Esophagus (tissue), 2 donors: Measurements from ENCODE around the gene C1orf167. TPM values are rescaled to one million over a fixed set of nuclear protein-coding genes. Genes with fewer than 3 reads are reported as not detected.

Experiments
- H3K27ac ChIP-seq, 2 donors: one replicate each; pipeline ENCODE4 v1.5.1; 2013; ENCODE audit warnings: low read depth in 2 of 2, mild to moderate bottlenecking in 2 of 2, inconsistent platforms in 1 of 2, low read length in 1 of 2, moderate library complexity in 1 of 2
- H3K27me3 ChIP-seq, 2 donors: one replicate each; pipeline ENCODE4 v1.6.1; 2013; ENCODE audit warnings: low read length in 2 of 2, control low read depth in 1 of 2, mild to moderate bottlenecking in 1 of 2; ENCODE audit not compliant: insufficient read depth in 2 of 2, control insufficient read depth in 1 of 2
- H3K36me3 ChIP-seq, 2 donors: one replicate each; pipeline ENCODE4 v1.6.1; 2013; ENCODE audit warnings: low read length in 1 of 2; ENCODE audit not compliant: control insufficient read depth in 2 of 2, insufficient read depth in 2 of 2
- H3K4me1 ChIP-seq, 2 donors: one replicate each; pipeline ENCODE4 v1.6.1; 2013; ENCODE audit warnings: low read length in 1 of 2; ENCODE audit not compliant: control insufficient read depth in 2 of 2, insufficient read depth in 2 of 2
- H3K4me3 ChIP-seq, 2 donors: one replicate each; pipeline ENCODE4 v1.5.1; 2013; ENCODE audit warnings: low read length in 2 of 2, mild to moderate bottlenecking in 2 of 2, low read depth in 1 of 2, moderate library complexity in 1 of 2
- H3K9me3 ChIP-seq, 2 donors: one replicate each; pipeline ENCODE4 v1.6.1; 2013; ENCODE audit warnings: mild to moderate bottlenecking in 2 of 2, low read depth in 1 of 2, low read length in 1 of 2, moderate library complexity in 1 of 2; ENCODE audit not compliant: control insufficient read depth in 2 of 2, insufficient read depth in 1 of 2
- WGBS, 2 donors: extraction: QIAGEN DNeasy Blood & Tissue Kit; methylation state at CpG; one replicate each; pipeline ENCODE4 v1.1.7; 2013; 5-methylcytosine and 5-hydroxymethylcytosine counted together
- polyA plus RNA-seq, 2 donors: library from polyadenylated mRNA; stranded (reverse); fragments of 200-250 nt; gene quantifications; one replicate each; pipeline ENCODE4 v1.2.3, GENCODE V29; 2013
- donor health status: healthy with polysubstance abuse.
- donor health status: Bipolar disorder and iron deficiency.

C1orf167 gene
- polyA plus RNA-seq, 2 donors = 0.98 to 1.3 TPM

DNA sequence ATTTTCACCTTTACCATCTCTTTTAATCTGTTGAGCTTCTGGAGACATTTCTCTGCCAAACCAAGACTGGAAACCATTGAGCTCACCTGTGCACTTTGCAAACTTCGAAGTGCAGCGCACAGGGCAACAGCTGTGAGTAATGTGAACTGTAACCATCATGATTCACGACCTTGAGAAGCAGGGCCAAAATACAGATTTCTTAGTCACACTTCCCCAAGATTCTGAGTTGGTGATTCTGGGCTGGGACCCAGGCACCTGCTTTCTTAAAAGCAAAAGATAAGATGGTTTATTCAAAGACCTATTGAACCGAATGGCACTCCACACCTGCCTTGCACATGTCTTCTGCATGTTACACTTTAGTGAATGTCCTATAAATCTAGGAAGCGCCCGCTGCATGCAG is 15.9 kb upstream of the C1orf167 start:
- Histone ChIP-seq H3K9me3 (no peaks in the 10 kb centered on the region), H3K27ac (no peak overlapping the region), H3K4me1 (no peaks in the 10 kb centered on the region), H3K27me3 (no peaks in the 10 kb centered on the region), H3K36me3 (peaks cover 2 to 26% of the 10 kb centered on the region in 2 donors), H3K4me3 (no peak overlapping the region)
- WGBS, 2 donors = 65 to 80% methylated on average over 6 of the region's 6 CpGs

DNA sequence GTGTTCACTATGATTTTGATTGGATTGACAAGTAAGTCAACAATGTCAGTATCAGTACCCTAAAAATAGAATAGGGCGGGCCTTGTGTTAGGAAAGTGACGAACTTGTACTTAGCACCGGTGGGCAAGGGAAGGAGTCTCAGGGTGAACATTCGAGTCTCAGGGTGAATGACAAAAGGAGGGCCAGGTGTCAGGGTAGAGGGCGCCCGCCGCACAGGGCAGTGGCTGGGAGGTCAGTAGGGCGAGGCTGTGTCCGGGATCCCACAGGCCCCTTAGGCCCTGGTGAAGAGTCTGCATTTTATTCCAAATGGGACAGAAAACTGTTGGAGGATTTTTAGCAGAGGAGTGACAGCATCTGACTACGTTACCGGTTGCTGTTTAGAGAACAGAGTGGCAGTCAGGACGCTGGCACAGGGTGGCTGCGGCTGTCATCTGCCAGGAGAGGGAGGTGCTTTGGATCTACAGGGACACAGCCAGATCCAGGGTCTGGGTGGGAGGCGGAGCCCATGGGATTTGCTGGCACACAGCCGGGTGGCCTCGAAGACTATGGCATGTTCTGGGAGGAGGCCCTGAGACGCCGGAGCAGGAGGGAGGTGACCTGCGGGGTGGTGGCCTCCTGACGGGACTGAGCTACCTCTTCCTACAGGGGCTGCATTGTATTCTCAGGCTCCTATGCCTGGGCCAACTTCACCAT is 15.1 kb upstream of the C1orf167 start:
- H3K36me3 ChIP-seq = peaks cover 2 to 30% of the 10 kb centered on the region in 2 donors
- H3K9me3 ChIP-seq = no peaks in the 10 kb centered on the region
- WGBS, 2 donors = 79 to 87% methylated on average over 20 of the region's 20 CpGs
- H3K27me3 ChIP-seq = no peaks in the 10 kb centered on the region
- no peaks in the 10 kb centered on the region for H3K4me1 ChIP-seq
- no peak overlapping the region for H3K4me3 ChIP-seq
- no peak overlapping the region for H3K27ac ChIP-seq

DNA sequence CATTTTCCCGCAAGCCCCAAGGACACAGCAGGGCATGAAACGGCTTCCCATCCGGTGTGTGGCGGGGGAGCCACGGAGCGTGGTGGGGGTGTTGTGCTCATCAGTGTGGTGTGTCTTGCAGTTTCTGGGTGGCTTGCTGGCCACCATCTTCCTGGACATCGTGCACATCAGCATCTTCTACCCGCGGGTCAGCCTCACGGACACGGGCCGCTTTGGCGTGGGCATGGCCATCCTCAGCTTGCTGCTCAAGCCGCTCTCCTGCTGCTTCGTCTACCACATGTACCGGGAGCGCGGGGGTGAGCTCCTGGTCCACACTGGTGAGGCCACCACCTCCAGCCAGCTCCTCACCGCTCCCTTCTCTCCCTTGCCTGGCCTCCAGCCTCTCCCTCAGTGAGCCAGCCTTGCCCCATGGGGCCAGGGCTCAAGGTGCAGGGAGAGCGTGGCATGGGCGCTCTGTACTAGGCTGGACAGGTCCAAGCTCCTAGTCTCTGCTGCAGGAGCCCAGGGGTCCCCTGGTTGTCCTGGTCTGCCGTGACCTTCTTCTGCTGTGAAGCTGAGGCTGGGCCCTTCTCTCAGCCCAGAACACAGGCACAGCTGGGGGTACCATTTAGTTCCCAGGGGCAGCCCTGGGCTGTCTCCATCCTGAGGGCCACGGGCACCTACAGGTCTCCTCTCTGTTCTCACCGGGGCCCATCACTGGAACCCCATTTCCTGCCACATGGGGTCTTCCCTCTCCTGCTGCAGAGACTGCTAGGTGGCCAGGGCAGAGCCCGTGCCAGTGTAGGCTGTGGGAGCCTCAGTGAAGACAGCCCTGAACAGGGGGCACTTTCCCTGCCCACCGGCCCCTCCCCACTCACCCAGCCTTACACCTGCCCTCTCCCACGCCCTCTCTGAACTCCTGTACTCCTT is 13.4 kb upstream of the C1orf167 start:
- Histone ChIP-seq H3K36me3 (peaks cover 2 to 30% of the 10 kb centered on the region in 2 donors), H3K9me3 (no peaks in the 10 kb centered on the region), H3K27me3 (no peaks in the 10 kb centered on the region), H3K27ac (no peak overlapping the region), H3K4me1 (no peaks in the 10 kb centered on the region), H3K4me3 (no peak overlapping the region)
- WGBS, 2 donors = 93 to 95% methylated on average over 26 to 27 of the region's 27 CpGs

DNA sequence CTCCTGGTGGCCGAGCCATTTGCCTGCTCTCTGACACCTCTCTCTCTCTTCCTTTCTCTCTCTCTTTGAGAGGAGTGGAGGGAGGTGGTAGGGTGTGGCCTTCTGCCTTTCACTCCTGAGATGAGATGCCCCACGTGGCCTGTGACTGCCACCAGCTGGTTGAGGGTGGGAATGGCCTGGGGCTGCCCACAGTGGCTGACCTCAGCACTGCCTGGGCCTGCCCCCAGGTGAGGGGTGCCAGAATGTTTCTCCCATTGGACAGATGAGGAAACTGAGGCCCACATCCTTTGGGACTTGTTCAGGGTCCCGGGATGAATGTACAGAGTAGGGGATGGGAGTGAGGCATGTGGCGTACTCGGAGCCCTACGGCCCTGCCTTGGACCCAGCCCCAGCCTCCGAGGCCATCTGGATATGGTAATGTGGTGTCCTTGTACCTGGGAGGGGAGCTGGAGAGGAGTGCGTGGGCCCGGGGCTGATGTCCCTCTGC is 12.7 kb upstream of the C1orf167 start:
- H3K27ac ChIP-seq = no peak overlapping the region
- 77 to 81% methylated on average over 9 of the region's 9 CpGs for WGBS, 2 donors
- peaks cover 2 to 30% of the 10 kb centered on the region in 2 donors for H3K36me3 ChIP-seq
- no peaks in the 10 kb centered on the region for H3K9me3 ChIP-seq
- no peak overlapping the region for H3K4me3 ChIP-seq
- H3K27me3 ChIP-seq = no peaks in the 10 kb centered on the region
- no peaks in the 10 kb centered on the region for H3K4me1 ChIP-seq

DNA sequence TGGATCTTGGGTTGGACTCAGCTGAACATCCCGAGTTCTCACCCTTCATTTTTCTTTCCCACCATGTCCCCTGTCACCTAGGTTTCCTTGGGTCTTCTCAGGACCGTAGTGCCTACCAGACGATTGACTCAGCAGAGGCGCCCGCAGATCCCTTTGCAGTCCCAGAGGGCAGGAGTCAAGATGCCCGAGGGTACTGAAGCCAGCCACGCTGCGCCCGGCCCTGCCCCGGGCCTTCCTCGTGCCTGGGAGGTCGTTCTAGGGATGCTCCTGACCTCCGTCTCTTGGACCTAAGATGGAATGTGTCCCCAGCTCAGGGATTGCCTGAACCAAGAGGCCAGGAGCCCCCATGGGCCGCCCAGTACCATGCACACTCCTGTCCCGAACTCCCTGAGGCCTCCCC is 12.0 kb upstream of the C1orf167 start:
- Histone ChIP-seq H3K36me3 (peaks cover 2 to 30% of the 10 kb centered on the region in 2 donors), H3K4me1 (no peaks in the 10 kb centered on the region), H3K27me3 (no peaks in the 10 kb centered on the region), H3K9me3 (no peaks in the 10 kb centered on the region), H3K4me3 (no peak overlapping the region), H3K27ac (no peak overlapping the region)
- 91 to 92% methylated on average over 15 of the region's 15 CpGs for WGBS, 2 donors

DNA sequence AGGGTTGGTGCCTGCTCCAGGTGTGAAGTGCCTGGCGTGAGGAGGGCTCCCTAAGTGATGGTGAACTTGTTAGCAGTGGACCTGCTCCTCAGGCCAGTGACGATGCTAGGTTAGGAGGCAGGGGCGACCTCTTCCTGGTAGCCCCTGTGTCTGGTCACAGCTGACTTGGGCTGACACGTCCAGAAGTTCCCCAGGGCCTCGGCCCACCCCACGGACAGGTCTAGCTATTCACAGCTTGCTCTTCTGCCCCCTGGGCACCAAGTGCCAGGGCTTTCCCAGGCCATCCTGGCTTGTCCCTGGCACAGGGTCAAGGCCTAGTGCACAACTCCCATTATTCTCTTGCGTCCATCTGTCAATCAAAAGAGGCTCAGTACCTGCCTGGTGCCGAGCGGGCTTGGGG is 10.9 kb upstream of the C1orf167 start:
- H3K9me3 ChIP-seq = no peaks in the 10 kb centered on the region
- 85 to 86% methylated on average over 9 of the region's 9 CpGs for WGBS, 2 donors
- no peak overlapping the region for H3K27ac ChIP-seq
- no peak overlapping the region for H3K4me3 ChIP-seq
- H3K36me3 ChIP-seq = peaks cover 2 to 30% of the 10 kb centered on the region in 2 donors
- no peaks in the 10 kb centered on the region for H3K27me3 ChIP-seq
- H3K4me1 ChIP-seq = no peaks in the 10 kb centered on the region

DNA sequence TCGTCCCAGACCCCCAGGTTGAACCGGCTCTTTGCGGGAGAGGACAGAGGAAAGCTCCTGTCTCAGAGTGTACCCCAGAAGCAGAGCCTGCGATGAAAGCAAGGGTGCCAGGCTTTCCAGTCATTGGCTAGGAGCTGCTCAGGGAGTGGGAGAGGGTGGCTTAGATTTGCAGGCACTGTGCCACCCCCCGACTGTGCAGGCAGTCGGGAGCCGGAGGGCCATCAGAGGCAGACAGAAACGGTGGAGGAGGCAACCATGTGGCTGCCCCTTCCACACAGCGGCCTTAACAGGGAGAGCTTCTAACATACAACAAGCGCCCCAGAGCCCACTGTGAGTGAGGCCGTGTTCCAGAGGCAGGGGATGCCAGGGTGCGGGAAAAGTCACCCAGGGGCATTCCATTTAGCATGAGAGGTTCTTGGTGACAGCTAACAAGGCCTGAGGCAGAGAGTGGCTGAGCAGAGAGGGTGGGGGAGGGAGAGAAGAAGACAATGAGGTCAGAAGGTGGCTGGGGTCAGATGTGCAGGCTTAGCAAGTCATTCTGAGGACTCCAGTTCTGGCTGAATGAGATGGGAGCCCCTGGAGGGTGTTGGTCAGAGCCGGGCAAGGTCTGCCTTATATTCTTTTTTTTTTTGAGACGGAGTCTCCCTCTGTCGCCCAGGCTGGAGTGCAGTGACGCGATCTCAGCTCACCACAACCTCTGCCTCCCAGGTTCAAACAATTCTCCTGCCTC is 9.5 kb upstream of the C1orf167 start:
- WGBS, 2 donors = 55 to 62% methylated on average over 17 of the region's 17 CpGs
- H3K27me3 ChIP-seq = no peaks in the 10 kb centered on the region
- no peak overlapping the region for H3K27ac ChIP-seq
- H3K9me3 ChIP-seq = no peaks in the 10 kb centered on the region
- no peak overlapping the region for H3K4me3 ChIP-seq
- H3K36me3 ChIP-seq = peaks cover 2 to 30% of the 10 kb centered on the region in 2 donors
- H3K4me1 ChIP-seq = no peaks in the 10 kb centered on the region

DNA sequence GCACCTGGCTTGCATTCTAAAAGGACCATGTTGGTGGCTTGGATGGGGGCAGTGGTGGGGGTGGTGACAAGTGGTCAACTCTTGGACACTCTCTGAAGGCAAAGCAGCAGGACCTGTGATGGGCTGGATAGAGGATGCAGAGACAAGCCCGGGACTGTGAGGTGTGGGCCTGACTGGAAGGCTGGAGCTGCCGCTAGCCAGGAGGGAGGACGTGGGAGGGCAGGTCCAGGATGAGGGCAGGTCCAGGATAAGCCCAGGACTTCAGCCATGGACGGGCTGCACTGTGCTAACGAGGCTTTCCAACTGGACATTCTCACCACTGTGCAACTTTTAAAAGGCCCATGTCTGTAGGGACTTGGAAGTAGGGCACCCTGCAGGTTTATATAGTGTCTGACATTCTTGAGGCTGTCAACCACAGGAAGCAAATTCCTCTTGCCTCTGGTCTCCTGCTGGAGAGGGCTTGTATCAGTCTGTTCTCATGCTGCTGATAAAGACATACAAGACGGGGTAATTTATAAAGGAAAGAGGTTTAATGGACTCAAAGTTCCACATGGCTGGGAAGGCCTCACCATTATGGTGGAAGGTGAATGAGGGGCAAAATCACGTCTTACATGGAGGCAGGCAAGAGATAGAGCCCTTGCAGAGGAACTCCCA is 8.3 kb upstream of the C1orf167 start:
- no peak overlapping the region for H3K27ac ChIP-seq
- H3K9me3 ChIP-seq = no peaks in the 10 kb centered on the region
- H3K36me3 ChIP-seq = peaks cover 2 to 24% of the 10 kb centered on the region in 2 donors
- no peaks in the 10 kb centered on the region for H3K27me3 ChIP-seq
- no peak overlapping the region for H3K4me3 ChIP-seq
- no peaks in the 10 kb centered on the region for H3K4me1 ChIP-seq
- WGBS, 2 donors = 65 to 70% methylated on average over 7 of the region's 7 CpGs

DNA sequence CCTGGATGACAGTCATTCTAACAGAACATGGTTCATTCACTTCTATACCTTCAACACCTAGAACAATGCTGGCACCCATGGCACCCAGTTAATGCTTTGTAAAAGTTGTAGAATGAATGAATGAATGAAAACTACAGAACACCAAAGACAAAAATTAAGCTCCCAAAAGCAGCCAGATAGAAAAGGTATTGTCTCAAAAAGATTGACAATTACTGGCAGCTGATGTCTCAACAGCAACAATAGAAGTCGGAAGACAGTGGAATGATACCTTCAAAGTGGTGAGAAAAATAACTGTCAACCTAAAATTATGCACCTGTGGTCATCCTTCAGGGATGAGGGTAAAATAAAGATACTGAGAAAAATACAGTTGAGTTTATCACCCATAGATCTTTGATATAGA is 4.9 kb upstream of the C1orf167 start:
- Histone ChIP-seq H3K27ac (no peak overlapping the region), H3K27me3 (no peaks in the 10 kb centered on the region), H3K36me3 (no peaks in the 10 kb centered on the region), H3K4me1 (peaks cover 0 to 4% of the 10 kb centered on the region in 2 donors), H3K9me3 (peaks cover 0 to 4% of the 10 kb centered on the region in 2 donors), H3K4me3 (no peak overlapping the region)
- 93 to 96% methylated on average over 1 of the region's 1 CpG for WGBS, 2 donors
